Fibroblast of pulmonary artery (primary cell): ENCODE measurements around the gene THSD7B.

ENCODE experiments used
- DNase-seq: peaks from one replicate; pipeline ENCODE4 v3.0.0-alpha.2; 2010; ENCODE audit warnings: low read depth
- H3K4me3 ChIP-seq: replicated peaks from 2 replicates; pipeline ENCODE4 v1.5.1; 2011; ENCODE audit warnings: low read depth, mild to moderate bottlenecking, control low read depth, low read length, moderate library complexity
- CTCF ChIP-seq: IDR thresholded peaks from 2 replicates; pipeline ENCODE4 v1.5.1; 2011; ENCODE audit warnings: mild to moderate bottlenecking, control low read depth, low read length, inconsistent platforms; ENCODE audit errors: missing control alignments

THSD7B gene

DNA sequence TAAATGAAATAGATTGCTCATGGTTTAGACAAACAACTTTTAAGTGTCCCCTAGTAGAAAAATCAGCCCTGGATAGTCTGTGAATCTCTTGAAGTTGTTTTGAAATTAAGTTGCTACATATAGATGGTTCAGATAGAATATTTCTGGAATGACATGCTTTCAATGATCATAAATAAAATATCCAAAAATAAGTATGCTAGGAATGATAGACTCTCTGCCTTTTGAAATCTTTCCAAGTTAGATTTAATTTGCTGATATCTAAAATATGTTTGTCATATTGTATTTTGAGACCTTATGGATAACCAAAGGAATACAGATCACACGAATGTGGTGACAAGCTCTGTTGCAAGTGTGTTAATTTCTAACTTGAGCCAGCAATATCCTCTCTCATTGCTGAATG is 488.7 kb downstream of the THSD7B start:
- no peak for DNase-seq
- no peak for TF ChIP-seq CTCF
- no peak overlapping the region for H3K4me3 ChIP-seq

DNA sequence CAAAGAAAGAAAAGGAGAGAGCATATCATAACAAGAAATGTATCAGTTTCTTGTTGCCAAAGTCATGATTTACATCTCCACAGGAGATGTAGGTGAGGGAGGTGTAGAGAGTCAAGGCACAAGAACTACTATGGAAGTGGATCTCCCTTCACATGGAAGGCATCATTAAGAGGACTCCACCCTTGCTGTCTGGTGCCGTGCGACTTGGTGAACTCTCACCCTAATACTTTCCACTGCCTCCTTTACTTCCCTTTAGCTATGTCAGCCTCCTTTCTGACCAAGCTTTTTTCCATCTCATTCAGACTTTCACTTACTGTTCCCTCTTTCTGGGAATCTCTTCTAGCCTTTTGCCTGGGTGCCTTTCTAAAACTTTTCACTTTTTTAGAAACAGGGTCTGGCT is 490.0 kb downstream of the THSD7B start:
- TF ChIP-seq CTCF, result no peak
- no peak for DNase-seq
- no peak overlapping the region for H3K4me3 ChIP-seq

DNA sequence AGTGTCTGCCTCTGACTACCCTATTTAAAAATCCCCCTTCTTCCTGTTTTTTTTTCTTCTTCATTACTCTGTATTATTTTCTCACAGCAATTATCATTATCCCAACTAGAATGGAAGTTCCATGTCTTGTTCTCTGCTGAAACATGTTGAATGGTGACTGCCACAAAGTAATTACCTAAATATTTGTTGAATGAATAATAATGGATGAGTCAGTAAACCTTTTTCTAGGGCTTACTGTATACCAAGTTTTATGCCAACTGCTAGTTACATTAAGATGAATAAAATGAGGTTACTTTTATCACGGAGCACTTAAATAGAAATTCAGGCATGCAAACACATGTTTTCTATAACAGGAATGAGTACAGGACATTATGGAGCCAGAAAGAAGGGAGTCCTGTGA is 490.6 kb downstream of the THSD7B start:
- no peak for DNase-seq
- TF ChIP-seq CTCF, result no peak
- H3K4me3 ChIP-seq, result no peak overlapping the region

- no peak for TF ChIP-seq CTCF
- H3K4me3 ChIP-seq, result no peak overlapping the region
- DNase-seq, result no peak
Observed at GRCh38 chr2:137261881-137262585, 496.7 kb downstream of the THSD7B start.

GRCh38 chr2:137262594-137262993 is 497.2 kb downstream of the THSD7B start:
- no peak for DNase-seq
- H3K4me3 ChIP-seq, result no peak overlapping the region
- no peak for TF ChIP-seq CTCF

GRCh38 chr2:137287913-137288639 is 522.7 kb downstream of the THSD7B start:
- DNase-seq, result no peak
- no peak overlapping the region for H3K4me3 ChIP-seq
- no peak for TF ChIP-seq CTCF
